IMR-90 (cell line): ENCODE results near the gene NADSYN1. TPM values are rescaled to one million over a fixed set of nuclear protein-coding genes. Genes with fewer than 3 reads are reported as not detected.

Source experiments
- ATAC-seq: fragments of 200-7000 bp; cut with Tn5 transposase; 2 replicates; pipeline ENCODE4 v1.9.1; 2020; ENCODE audit warnings: low read depth, mild to moderate bottlenecking, moderate library complexity
- BruUV-seq: library from RNA; stranded (reverse); fragments of 400-500 nt; replicated peaks from 2 replicates; lab custom pipeline; 2021; lab: Mats Ljungman, UMichigan
- CTCF ChIA-PET: fragments of 300-600 bp; formaldehyde crosslinking; extraction: SDS; loops from one replicate; lab custom pipeline; 2021; ENCODE audit warnings: antibody characterized with exemption; lab: Yijun Ruan, JAX
- POLR2A ChIA-PET: fragments of 300-600 bp; sonication (Branson Sonifier 250); formaldehyde crosslinking; loops from one replicate; lab custom pipeline; 2022; ENCODE audit warnings: antibody characterized with exemption; ENCODE audit not compliant: unreplicated experiment; lab: Charles Lee
- DNase-seq: peaks from one replicate; pipeline ENCODE4 v3.0.0; 2013
- H2AFZ ChIP-seq: replicated peaks from 2 replicates; pipeline ENCODE3; 2013; ENCODE audit warnings: low read length, mild to moderate bottlenecking; ENCODE audit not compliant: poor library complexity
- H2AK5ac ChIP-seq: 2 replicates; pipeline ENCODE4 v1.6.1; 2013; ENCODE audit warnings: low read depth, low read length, inconsistent platforms
- H2AK9ac ChIP-seq: replicated peaks from 2 replicates; pipeline ENCODE3; 2013; ENCODE audit warnings: mild to moderate bottlenecking, low read depth, low read length, moderate library complexity; ENCODE audit not compliant: poor library complexity
- H2BK120ac ChIP-seq: 2 replicates; pipeline ENCODE4 v1.6.1; 2013; ENCODE audit warnings: low read depth, low read length, inconsistent platforms
- H2BK15ac ChIP-seq: 3 replicates; pipeline ENCODE4 v1.6.1; 2013; ENCODE audit warnings: low read depth, low read length, inconsistent platforms
- H2BK20ac ChIP-seq: 2 replicates; pipeline ENCODE4 v1.6.1; 2013; ENCODE audit warnings: low read depth, mild to moderate bottlenecking, inconsistent platforms, low read length, moderate library complexity
- H2BK5ac ChIP-seq: 2 replicates; pipeline ENCODE4 v1.6.1; 2013; ENCODE audit warnings: mild to moderate bottlenecking, low read depth, low read length, inconsistent platforms; ENCODE audit not compliant: poor library complexity, severe bottlenecking
- H3K14ac ChIP-seq: replicated peaks from 2 replicates; pipeline ENCODE4 v1.6.1; 2013; ENCODE audit warnings: low read depth, low read length, inconsistent platforms
- H3K18ac ChIP-seq: 2 replicates; pipeline ENCODE4 v1.6.1; 2013; ENCODE audit warnings: low read depth, low read length, control low read depth
- H3K23ac ChIP-seq: 2 replicates; pipeline ENCODE4 v1.6.1; 2013; ENCODE audit warnings: low read depth, low read length, inconsistent platforms
- H3K27ac ChIP-seq: 2 replicates; pipeline ENCODE4 v1.5.1; 2013; ENCODE audit warnings: mild to moderate bottlenecking, control low read depth, low read length; ENCODE audit not compliant: insufficient read depth
- H3K27me3 ChIP-seq: 2 replicates; pipeline ENCODE4 v1.6.1; 2013; ENCODE audit warnings: low read length; ENCODE audit not compliant: control insufficient read depth, insufficient read depth
- H3K36me3 ChIP-seq: 2 replicates; pipeline ENCODE4 v1.6.1; 2013; ENCODE audit warnings: low read length, mixed read lengths; ENCODE audit not compliant: control insufficient read depth, insufficient read depth
- H3K4ac ChIP-seq: 2 replicates; pipeline ENCODE4 v1.6.1; 2013; ENCODE audit warnings: low read depth, low read length, inconsistent platforms
- H3K4me1 ChIP-seq: 2 replicates; pipeline ENCODE4 v1.6.1; 2013; ENCODE audit warnings: low read length, mixed read lengths; ENCODE audit not compliant: control insufficient read depth, insufficient read depth
- H3K4me2 ChIP-seq: 2 replicates; pipeline ENCODE4 v1.6.1; 2013; ENCODE audit warnings: low read depth, mild to moderate bottlenecking, control low read depth, low read length, moderate library complexity
- H3K4me3 ChIP-seq: 2 replicates; pipeline ENCODE4 v1.5.1; 2013; ENCODE audit warnings: low read depth, mild to moderate bottlenecking, control low read depth, low read length, moderate library complexity; ENCODE audit not compliant: insufficient read depth
- H3K56ac ChIP-seq: 2 replicates; pipeline ENCODE4 v1.6.1; 2013; ENCODE audit warnings: low read length, inconsistent platforms; ENCODE audit not compliant: insufficient read depth; ENCODE audit errors: extremely low read depth
- H3K79me1 ChIP-seq, 2 experiments: 2 replicates each; pipeline ENCODE4 v1.6.1; 2013; ENCODE audit warnings: low read length in 2 of 2, inconsistent platforms in 1 of 2, low read depth in 1 of 2
- H3K9ac ChIP-seq: 2 replicates; pipeline ENCODE4 v1.6.1; 2013; ENCODE audit warnings: low read depth, low read length, control low read depth
- H3K9me1 ChIP-seq: 2 replicates; pipeline ENCODE4 v1.6.1; 2013; ENCODE audit warnings: low read length, inconsistent platforms; ENCODE audit not compliant: insufficient read depth
- H3K9me3 ChIP-seq: 2 replicates; pipeline ENCODE4 v1.6.1; 2013; ENCODE audit warnings: low read length; ENCODE audit not compliant: control insufficient read depth, insufficient read depth
- H4K20me1 ChIP-seq: 2 replicates; pipeline ENCODE4 v1.6.1; 2013; ENCODE audit warnings: low read length, inconsistent platforms; ENCODE audit not compliant: insufficient read depth
- H4K5ac ChIP-seq: 2 replicates; pipeline ENCODE4 v1.6.1; 2013; ENCODE audit warnings: mild to moderate bottlenecking, low read depth, low read length, control low read depth
- H4K8ac ChIP-seq, 2 experiments: 2 replicates each; pipeline ENCODE4 v1.6.1; 2013; ENCODE audit warnings: low read depth in 2 of 2, low read length in 2 of 2, control low read depth in 1 of 2, inconsistent platforms in 1 of 2
- H4K91ac ChIP-seq: 2 replicates; pipeline ENCODE4 v1.6.1; 2013; ENCODE audit warnings: low read depth, low read length, inconsistent platforms; ENCODE audit not compliant: insufficient read depth
- CTCF ChIP-seq: conservative IDR thresholded peaks from 2 replicates; pipeline ENCODE4 v1.5.1; 2012; ENCODE audit warnings: mild to moderate bottlenecking, low read depth, low read length, improper control_type of control experiment
- POLR2A ChIP-seq: IDR thresholded peaks from 2 replicates; pipeline ENCODE4 v1.6.1; 2012; ENCODE audit warnings: mild to moderate bottlenecking, low read depth, low read length
- RCOR1 ChIP-seq: IDR thresholded peaks from 2 replicates; pipeline ENCODE4 v1.6.1; 2012; ENCODE audit warnings: mild to moderate bottlenecking, low read length, improper control_type of control experiment; ENCODE audit not compliant: insufficient replicate concordance
- RFX5 ChIP-seq: IDR thresholded peaks from 2 replicates; pipeline ENCODE4 v1.8.0; 2012; ENCODE audit warnings: low read depth, mild to moderate bottlenecking, low read length, moderate library complexity
- WGBS, 2 experiments: methylation state at CpG; one replicate each; pipeline versions ENCODE4 v1.1.5 to v1.1.7; 2013; ENCODE audit warnings: missing lambda C conversion rate in 2 of 2; ENCODE audit not compliant: insufficient read length in 1 of 2; ENCODE audit errors: extremely low coverage in 2 of 2; 5-methylcytosine and 5-hydroxymethylcytosine counted together
- dilution Hi-C: fragments of 300-500 bp; cut with HindIII; formaldehyde crosslinking; loops from one replicate; pipeline ENCODE4 v1.14.3; 2018; ENCODE audit warnings: low sequenced_read_pairs; ENCODE audit not compliant: unreplicated experiment
- in situ Hi-C: fragments of 300-500 bp; cut with MboI; formaldehyde crosslinking; loops from 3 replicates; pipeline ENCODE4 v1.14.3; 2019; ENCODE audit warnings: low sequenced_read_pairs, inconsistent platforms, mixed read lengths
- intact Hi-C: fragments of 100-400 bp; cut with micrococcal nuclease; formaldehyde crosslinking; loops from 2 replicates; pipeline ENCODE4 v1.10.0; 2022
- polyA plus RNA-seq, 3 experiments: library from polyadenylated mRNA; depleted of rRNA; stranded (reverse); fragments of >200 nt; gene quantifications; 2 replicates each; pipeline ENCODE4 v1.2.3, GENCODE V29; 2012; ENCODE audit warnings: low replicate concordance in 1 of 3
- total RNA-seq: library from RNA; depleted of rRNA; stranded (reverse); fragments of >200 nt; gene quantifications from 2 replicates; pipeline ENCODE4 v1.2.3, GENCODE V29; 2012

Gene NADSYN1
- total and polyA plus RNA-seq, 2 of the 4 experiments (the other 2 are of a cell fraction), result 69.5 to 70.4 TPM

GRCh38 chr11:71501071-71501985, 48.3 kb downstream of the NADSYN1 start:
- H2BK20ac ChIP-seq, result no peak overlapping the region
- no peak overlapping the region for H3K9ac ChIP-seq
- dilution Hi-C loops (no loop called here), intact Hi-C loops (no loop called here), in situ Hi-C loops (no loop called here)
- no peak overlapping the region for H3K56ac ChIP-seq
- H2BK5ac ChIP-seq, result no peak overlapping the region
- H3K4me1 ChIP-seq, result no peaks in the 10 kb centered on the region
- H3K14ac ChIP-seq, result no peak overlapping the region
- H4K91ac ChIP-seq, result no peak overlapping the region
- no peak overlapping the region for H2BK120ac ChIP-seq
- no peak overlapping the region for H2AK5ac ChIP-seq
- no TSS peak for BruUV-seq
- no peaks in the 10 kb centered on the region for H3K27me3 ChIP-seq
- H3K4me2 ChIP-seq, result no peak overlapping the region
- H4K20me1 ChIP-seq, result no peaks in the 10 kb centered on the region
- WGBS, 2 experiments, result 92% methylated on average over 11 of the region's 30 CpGs; no CpG with 5 or more reads in 1 of the 2 experiments
- H3K9me1 ChIP-seq, result 0 out of 2 replicates have a peak, but pooled peaks cover 5% of the 10 kb centered on the region
- DNase-seq (no peak), ATAC-seq (no peak)
- peaks cover 53% of the 10 kb centered on the region for H3K36me3 ChIP-seq
- ChIA-PET POLR2A (no interaction called here), CTCF (no interaction called here)
- H3K4ac ChIP-seq, result no peak overlapping the region
- no peak overlapping the region for H2AFZ ChIP-seq
- no peaks in the 10 kb centered on the region for H3K79me1 ChIP-seq
- no peak overlapping the region for H4K5ac ChIP-seq
- no peaks in the 10 kb centered on the region for H3K9me3 ChIP-seq
- no peak overlapping the region for H3K18ac ChIP-seq
- peak overlapping the region; percentile 72 for H2AK9ac ChIP-seq
- no peak overlapping the region for H4K8ac ChIP-seq
- no peak overlapping the region for H3K27ac ChIP-seq
- H3K4me3 ChIP-seq, result no peak overlapping the region
- no peak overlapping the region for H2BK15ac ChIP-seq
- no peak overlapping the region for H3K23ac ChIP-seq
- TF ChIP-seq POLR2A, result no peak
- no peak for TF ChIP-seq RCOR1
- TF ChIP-seq RFX5, result no peak
- no peak for TF ChIP-seq CTCF
